Stimulated activated CD4-positive, alpha-beta T cell treated with anti-CD3 and anti-CD28 coated beads, TNF-alpha, amount 100 ng/mL, for 1 hour (primary cell): ENCODE measurements around the gene EXOC1.

Experiments used
- DNase-seq, 3 donors: peaks; one replicate each; pipeline ENCODE4 v3.0.0-alpha.2; 2020; ENCODE audit warnings: low read depth in 3 of 3, low spot score in 1 of 3

EXOC1 gene

DNA sequence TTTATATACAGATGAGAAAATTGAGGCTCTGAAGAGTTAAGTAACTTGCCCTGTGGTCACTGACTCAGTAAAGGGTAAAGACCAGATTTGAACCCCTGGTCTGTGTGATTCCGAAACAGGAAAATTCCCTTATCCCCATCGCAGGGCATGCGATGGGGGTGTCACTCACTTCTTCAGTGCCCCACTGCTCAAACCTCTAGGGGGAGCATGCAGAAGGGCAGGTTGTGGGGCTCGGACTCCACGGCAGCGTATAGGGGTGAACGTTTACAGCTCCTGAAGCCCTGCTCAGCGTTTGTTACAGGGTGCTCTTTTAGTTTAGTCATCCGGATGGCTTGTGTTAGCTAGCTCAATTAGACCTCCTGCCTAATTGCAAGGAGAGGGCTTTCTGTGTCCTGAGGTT, 3.7 kb upstream of the EXOC1 start:
- DNase-seq: no peak

DNA sequence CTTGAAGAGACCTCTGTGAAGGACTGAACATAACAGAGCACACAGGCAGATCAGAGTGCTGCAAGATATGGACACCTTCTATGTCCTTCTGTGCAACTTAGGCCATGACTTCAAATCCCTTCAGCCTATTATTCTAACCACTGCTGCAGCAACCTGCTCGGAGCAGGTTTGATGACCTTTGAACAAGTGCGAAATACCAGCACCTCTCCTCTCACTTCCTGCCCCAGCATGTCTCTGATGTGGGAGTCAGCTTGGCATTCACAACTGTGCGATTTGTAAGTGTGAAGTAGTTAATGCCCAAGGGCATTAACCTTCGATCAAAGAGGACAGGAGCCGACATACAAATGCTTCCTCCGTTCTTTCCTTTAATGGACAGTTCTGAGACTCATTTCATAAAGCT, 1.6 kb upstream of the EXOC1 start:
- DNase-seq: no peak

DNA sequence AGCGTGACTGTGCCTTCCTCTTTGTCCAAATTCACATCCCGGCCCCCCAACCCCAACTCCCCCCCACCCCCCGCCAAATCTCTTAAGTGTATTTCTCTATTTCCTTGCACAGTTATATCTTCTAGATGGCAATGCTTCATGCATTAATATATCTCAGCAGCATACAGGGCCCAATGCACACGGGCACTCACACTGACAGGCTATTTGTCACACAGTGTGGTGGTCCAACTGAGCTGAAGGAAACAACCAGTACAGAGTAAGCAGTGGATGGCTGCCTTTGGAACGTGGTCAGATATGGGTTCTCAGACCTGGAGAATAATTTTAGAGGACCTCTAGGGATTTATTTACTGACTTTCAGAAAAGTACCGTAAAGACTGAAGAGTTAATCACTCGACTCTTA, 681 bp downstream of the EXOC1 start:
- DNase-seq: no peak

DNA sequence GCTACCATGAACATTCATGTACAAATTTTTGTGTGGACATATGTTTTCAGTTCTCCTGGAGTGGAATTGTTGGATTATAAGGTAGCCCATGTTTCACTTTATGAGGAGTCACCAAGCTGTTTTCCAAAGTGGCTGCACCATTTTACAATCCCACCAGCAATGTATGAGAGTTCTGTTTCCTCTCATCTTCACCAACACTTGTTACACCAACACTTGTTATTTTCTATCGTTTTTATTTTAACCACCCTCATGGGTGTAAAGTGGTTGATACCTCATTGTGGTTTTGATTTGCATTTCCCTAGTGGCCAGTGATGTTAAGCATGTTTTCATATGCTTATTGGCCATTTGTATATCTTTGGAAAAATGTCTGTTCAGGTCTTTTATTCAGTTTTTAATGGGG, 4.1 kb downstream of the EXOC1 start:
- DNase-seq: no peak

DNA sequence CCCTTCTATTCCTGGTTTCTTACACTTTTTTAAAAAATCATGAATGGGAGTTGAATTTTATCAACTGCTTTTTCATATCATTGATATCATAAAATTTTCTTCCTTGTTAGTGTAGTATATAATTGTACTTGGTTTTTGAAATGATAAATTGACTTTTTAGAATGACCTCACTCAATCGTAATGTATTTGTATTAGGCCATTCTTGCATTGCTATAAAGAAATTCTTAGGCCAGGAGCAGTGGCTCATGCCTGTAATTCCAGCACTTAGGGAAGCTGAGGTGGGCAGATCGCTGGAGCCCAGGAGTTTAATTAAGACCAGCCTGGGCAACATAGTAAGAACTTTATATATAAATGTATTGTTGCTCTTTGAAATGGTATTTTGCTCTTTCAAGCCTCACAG, 6.3 kb downstream of the EXOC1 start:
- DNase-seq: no peak

DNA sequence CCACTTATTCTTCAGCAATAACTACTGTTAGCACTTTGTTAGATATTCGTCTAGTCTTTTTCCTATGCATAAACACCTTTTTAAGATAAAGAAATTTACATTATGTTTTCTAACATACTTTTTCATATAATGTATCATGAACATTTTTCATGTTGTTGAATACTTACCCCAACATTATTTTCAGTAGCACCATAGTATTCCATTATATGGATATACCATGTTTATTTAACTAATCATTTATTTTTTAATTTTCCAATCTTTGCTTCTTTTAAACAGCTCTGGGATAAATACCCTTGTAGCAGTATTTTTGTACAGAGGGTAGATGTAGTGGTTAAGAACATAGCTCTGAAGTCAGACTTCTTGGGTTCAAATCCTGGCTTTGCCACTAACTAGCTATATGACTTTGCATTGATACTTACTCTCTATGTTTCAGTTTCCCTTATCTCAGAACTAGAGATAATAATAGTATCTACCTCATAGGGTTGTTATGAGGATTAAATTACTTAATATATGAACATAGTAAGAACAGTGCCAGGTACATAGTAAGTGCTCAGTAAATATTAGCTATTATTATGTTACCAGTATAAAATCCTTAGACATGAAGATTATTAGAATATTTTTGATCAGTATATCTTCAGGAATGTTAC, 11.3 kb downstream of the EXOC1 start:
- no peak for DNase-seq

DNA sequence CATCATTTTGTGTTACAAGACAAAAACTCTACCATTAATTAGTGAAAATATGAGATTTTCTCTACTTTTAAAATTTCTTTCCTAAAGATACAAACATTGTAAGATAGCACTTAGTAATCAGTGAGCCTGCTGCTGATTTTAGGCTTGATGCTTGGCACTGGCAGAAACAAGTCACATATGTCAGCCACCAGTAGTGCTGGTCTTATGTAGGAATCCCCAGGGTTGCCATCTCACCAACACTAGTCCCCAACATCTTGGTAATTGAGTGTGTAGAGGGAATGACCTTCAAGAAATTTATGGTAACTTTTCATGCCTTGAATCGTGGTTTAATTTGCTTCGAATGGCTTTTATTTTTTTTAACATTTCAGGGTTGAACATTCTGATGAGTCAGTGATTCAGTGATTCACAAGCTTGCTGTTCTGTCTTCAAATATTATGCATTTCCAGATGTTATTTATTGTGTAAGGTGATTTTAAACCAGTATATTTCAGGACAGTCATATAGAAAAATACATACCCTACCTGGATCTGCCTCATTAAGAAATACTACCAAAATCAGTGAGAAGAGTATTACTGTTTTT, 11.9 kb downstream of the EXOC1 start:
- DNase-seq: no peak

DNA sequence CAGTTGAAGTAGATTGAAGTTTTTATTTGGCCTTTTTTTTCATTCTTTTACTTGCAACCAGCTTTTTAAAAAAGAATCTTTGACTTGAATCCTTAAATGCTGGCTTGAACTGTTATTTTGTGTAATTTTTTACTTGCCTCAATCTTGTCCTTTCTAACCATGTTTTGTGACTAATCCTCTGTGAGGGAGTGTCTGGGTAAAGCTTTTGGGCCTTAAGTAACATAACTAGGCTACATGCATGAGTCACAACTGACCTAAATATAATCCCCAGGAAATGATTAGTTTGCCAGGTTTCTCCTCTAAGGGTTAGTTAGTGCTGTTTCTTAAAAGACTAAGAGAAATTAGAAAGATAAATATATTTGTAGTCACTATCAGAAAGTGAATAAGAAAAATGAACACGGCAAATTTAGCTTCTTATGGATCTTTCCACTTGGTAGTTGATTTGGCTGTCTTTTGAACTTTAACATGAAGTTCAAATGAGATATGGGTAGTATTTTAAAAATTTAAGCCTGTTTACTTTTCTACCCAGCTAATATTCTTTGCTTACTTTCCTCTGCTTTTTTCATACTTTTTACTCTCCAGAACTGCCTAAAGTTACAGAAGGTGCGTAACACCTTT, 13.0 kb downstream of the EXOC1 start:
- DNase-seq: no peak

DNA sequence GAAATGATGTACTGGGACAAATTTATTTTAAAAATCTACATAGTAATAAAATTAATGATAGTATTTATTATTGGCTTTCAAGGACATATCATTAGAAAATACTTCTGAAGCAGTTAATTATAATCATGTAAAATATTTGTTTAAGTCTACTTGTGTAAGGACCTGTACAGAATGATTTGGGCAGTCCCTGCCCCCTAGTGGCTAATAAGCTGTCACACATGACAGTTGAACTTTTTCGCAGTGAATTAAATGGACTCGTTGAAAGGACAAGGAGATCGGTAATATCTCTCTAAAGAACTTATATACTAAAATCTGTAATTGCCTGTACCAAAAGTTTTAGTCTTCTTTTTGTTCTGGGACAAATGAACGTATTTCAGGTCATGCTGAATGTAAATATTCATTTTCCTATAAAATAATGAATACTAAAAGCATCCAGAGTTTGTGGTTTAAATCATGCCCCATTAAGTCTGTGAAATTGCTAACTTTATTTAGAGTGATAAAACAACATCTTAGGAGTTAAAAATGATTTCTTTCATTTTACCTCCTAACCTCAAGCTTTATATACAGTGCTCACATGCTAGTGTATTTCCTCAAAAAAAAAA, 13.6 kb downstream of the EXOC1 start:
- no peak for DNase-seq

DNA sequence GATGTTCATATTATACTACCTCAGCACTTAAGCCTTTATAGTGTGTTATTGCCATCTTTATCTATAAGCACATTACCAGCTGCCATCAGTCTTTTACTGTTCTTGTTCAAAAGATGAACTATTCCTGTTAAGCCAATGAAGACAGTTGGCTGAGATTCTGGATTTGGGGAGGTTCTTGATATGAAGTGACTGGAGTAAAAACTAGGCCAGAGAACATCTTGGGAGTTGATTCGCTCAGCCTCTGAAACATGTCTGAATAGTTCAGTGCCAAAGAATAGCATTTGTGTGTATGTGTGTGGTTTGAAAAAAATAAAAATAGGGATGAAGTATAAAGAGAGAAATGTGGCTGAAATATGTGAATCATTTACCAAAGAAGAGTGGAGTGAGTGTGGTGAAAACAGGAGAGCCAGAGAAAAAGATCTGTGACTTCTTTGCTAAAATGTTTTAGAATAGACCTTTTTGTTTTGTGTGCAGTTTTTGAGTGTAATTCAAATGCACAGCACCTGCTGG, 15.2 kb downstream of the EXOC1 start:
- no peak for DNase-seq

DNA sequence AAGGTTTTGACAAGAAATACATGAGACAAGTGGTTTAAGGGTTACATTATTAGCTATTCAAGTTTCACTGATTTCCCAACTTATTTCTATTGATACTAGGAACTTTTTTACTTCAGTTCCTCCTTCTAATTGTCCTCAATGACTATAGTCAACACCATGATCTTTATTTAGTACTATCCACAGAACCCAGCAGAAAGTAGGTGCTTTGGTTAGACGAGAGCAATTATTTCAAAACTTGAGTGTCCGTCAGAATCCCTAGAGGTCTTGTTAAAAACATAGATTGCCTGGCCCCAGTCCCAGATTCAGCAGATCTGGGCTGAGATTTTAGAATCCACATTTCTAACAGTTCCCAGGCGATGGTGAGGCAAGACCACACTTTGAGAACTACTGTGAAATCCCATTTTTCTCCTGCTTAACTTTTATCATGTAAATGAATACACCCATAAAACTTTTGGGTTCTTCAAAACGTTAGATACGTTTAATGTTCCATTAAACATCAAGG, 17.9 kb downstream of the EXOC1 start:
- no peak for DNase-seq

DNA sequence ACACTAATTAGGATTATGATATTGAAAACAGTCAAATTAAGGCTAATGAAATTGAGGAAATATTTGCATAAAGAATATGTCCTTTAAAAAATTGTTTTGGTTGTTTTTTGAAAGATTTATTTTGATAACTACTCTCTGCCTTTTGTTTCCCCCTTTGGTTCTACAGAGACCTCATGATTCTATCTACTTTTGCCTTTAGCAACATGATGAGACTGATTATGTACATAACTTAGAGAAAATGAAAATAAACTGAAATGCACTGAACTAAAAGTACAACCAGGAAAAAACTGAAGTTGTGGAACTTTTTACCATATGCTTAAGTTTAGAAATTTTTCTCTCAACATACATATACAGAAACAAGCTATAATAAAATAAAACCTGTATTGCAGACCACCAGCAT, 21.4 kb downstream of the EXOC1 start:
- DNase-seq: no peak

DNA sequence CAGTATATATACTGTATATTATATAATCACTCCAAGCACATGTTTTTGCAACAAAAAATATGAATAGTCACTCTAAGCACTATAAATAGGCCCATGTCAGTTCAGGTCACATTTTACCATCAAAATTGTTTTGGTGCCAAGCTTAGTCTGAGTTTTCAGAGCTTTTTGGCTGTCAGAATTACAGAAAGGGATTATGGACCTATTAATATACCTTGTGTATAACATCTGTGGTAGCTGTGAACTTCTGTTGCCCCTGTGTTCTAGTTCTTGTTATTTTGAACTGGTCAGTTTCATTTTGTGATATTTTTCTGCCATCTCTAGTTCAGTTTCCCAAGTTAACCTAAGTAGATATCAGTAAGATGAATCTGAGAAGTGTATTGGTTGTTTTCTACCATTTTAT, 22.9 kb downstream of the EXOC1 start:
- DNase-seq: no peak

DNA sequence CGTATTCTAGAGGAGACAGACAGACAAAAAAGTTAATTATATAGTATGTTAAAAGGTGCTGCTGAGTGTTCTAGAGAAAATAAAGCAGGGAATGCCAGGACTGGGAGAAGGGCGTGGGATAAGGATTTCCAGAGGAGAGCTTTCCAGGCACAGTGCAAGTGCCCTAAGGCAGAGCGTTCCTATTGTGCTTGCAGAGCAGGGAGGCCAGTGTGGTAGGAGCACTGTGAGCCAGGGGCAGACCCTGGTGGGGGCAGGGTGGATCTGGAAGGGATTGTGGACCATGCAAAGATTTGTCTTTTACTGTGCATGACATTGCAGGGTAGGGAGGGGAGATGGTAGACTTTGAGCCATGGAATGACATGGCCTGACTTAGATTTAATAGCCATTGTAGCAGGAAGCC, 25.8 kb downstream of the EXOC1 start:
- no peak for DNase-seq

DNA sequence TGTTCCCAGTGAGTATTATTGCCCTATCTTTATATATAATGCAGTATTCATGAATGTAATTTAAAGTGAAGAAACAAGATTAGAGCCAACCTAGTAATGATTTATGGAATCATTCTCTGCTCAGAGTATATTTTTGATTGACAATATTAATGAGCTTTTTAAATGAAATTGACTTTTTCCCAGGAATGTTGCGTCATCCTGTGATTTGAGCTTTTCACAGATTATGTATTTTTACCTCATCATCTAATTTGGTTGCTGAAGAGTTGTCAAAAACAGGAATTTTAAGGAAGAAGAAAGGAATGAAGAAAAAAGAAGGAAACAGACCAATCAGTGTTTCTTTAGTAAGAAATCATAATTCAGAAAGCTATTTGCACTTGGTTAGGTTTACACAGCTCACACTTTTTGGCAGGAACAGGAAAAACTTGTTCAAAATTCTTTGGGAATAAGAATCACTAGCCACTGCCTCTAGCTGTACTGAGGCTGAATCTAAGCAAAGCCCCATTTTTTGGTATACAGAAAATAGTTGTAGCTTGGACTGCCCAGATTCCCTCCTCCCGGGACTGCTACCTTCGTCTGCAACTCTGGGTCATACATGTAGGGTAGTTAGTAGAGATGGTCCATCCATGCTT, 27.3 kb downstream of the EXOC1 start:
- no peak for DNase-seq

DNA sequence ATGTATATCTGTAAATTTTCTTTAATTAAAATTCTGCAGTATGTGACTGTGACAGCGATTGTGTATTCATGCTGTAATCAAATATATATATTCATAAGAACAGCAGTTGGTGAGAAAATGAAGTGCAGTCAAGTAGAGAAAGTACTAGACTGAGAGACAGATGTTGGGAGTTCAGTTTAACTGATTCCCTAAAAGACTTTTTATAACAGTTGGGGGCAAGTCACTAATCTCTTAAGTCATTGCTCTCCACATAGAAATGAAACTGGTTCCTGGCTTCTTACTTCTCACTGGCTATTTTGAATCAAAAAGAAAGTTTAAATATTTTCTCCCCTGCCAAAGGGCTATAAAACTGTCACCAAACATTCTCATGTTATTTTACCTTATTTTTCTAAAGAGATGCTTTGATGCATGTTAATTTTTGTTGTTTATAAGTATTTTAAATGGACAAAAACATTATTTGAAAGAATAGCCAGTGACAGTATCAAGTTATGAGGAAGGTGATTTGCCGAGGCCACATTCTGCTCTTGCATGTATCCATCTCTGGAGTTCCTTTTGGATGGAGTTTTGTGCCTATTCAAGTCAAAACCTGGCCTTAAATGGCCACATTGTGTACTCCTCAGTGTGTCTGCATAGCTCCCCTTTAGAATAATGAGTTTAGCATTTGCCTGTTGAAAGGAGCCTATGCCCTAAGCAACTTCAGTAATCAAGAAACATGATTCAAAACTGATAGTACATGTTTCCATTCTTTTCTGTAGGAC, 30.8 kb downstream of the EXOC1 start:
- no peak for DNase-seq

DNA sequence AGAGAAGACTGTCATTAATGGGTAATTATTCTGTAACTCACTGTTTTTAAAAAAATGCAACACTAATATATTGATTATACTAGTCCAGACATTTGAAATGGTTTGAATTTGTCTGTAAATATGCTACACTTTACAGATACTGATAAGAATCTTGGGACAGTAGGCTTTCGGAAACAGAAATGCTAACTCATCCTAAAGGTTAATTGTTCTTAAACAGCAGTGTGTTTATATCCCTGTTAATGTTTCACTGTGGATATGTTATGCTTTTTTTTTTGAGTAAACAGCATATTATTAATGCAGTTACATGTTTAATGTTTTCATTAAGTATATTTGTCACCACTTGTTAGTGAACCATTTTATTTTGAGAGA, 31.4 kb downstream of the EXOC1 start:
- DNase-seq: no peak

DNA sequence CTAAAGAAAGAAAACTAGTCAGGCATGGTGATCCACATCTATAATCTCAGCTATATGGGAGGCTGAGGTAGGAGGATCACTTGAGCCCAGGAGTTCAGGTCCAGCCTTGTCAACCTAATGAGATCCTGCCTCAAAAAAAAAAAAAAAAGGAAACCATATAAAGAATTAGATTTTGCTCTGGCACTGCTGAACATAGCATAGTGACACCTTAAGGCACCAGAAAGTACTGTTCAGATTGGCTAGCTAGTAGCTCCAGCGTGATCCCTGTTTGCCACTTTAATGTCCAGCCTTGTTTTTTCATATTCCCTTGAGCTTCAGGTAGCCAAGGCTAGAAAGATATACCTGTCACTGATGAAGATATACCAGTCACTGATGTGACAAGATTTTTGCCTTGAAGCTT, 34.1 kb downstream of the EXOC1 start:
- no peak for DNase-seq

DNA sequence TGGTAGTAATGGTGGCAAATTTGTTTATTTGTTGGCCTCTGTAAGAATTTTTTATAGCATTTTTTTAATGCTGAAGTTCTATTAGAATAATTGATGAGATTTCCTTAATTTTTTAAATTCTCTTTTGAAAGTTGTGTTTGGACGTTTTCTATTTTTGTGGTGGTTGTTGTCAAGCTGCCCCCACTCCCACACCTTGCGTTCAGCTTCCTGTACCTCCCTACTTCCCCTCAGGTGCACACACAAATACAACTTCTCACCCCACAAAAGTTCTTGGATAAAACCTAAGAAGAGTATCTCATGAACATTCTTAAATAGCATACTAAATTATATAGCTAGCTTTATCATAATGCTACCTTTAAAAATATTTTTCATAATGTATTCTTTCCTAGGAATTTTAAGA, 38.7 kb downstream of the EXOC1 start:
- no peak for DNase-seq

DNA sequence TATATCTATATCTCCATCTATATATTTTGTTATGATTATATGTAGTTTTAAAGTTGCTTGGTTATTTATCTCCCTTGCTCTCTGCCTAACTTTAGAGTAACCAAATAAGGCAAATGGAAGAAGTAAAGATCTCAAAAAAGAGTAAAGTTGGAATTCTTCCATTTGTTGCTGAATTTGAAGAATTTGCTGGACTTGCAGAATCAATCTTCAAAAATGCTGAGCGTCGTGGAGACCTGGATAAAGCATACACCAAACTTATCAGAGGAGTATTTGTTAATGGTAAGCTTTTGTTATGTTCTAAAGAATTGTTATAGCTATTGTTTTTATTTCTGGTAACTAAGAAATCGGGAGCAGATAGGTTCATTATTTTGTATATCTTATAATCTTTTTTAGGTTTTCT, 43.2 kb downstream of the EXOC1 start:
- no peak for DNase-seq

DNA sequence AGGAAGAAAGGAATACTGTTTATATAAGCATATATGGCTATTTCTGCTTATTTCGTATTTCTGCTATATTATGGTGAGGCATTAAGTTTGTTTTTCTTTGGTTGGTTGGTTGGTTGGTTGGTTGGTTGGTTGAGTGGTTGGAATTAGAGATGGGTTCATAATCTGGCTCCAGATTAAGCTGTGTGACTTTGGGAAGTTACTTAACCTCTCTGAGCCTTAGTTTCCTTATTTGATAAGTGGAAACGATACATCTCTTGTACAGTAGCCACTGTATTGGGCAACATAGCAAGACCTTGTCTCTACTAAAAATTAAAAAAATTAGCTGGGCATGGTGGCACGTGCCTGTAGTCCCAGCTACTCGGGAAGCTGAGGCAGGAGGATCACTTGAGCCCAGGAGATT, 49.2 kb downstream of the EXOC1 start:
- no peak for DNase-seq
